B cell (primary cell): ENCODE data around the gene RET. TPM values are rescaled to one million over a fixed set of nuclear protein-coding genes. Genes with fewer than 3 reads are reported as not detected.

Source experiments
- ATAC-seq: fragments of 200-7000 bp; cut with Tn5 transposase; one replicate; pipeline ENCODE4 v1.10.0; 2021; ENCODE audit warnings: low read depth, mild to moderate bottlenecking, moderate number of reproducible peaks, moderate library complexity
- CTCF ChIA-PET: fragments of 350-600 bp; sonication (Branson Sonifier 250); formaldehyde crosslinking; loops from one replicate; lab custom pipeline; 2021; ENCODE audit warnings: antibody characterized with exemption, inconsistent platforms; lab: Charles Lee
- POLR2A ChIA-PET: fragments of 350-600 bp; sonication (Branson Sonifier 250); formaldehyde crosslinking; loops from one replicate; lab custom pipeline; 2021; ENCODE audit warnings: antibody characterized with exemption; lab: Charles Lee
- DNase-seq: peaks from one replicate; pipeline ENCODE4 v3.0.0; 2013
- H2AFZ ChIP-seq: 2 replicates; pipeline ENCODE4 v1.6.1; 2012; ENCODE audit warnings: mild to moderate bottlenecking, low read depth, low read length; ENCODE audit not compliant: insufficient read depth, poor library complexity, severe bottlenecking
- H3K27ac ChIP-seq, 2 donors: 1 replicate in 1 of 2; 2 replicates in 1 of 2; pipeline ENCODE4 v1.5.1; 2012 to 2013; ENCODE audit warnings: low read length in 2 of 2, mild to moderate bottlenecking in 2 of 2, moderate library complexity in 1 of 2
- H3K27me3 ChIP-seq, 4 experiments: fragments of 200-600 bp in 1 of 4; sonication (generic) in 1 of 4; replicated peaks in 1 of 4; 1 replicate in 2 of 4; 2 replicates in 2 of 4; pipeline versions ENCODE4 v1.6.1 to v1.7.0; 2013 to 2016; ENCODE audit warnings: low read length in 3 of 4, mild to moderate bottlenecking in 2 of 4, mixed read lengths in 1 of 4, moderate library complexity in 1 of 4; ENCODE audit not compliant: insufficient read depth in 4 of 4, control insufficient read depth in 3 of 4; ENCODE audit errors: control extremely low read depth in 1 of 4
- H3K36me3 ChIP-seq, 2 experiments: replicated peaks in 1 of 2; 1 replicate in 1 of 2; 2 replicates in 1 of 2; pipeline versions ENCODE4 v1.6.1 to v1.7.1; 2013; ENCODE audit warnings: low read length in 1 of 2; ENCODE audit not compliant: insufficient read depth in 2 of 2, control insufficient read depth in 1 of 2; ENCODE audit errors: control extremely low read depth in 1 of 2, extremely low read depth in 1 of 2
- H3K4me1 ChIP-seq, 2 donors: fragments of 200-600 bp in 1 of 2; sonication (generic) in 1 of 2; 1 replicate in 1 of 2; 2 replicates in 1 of 2; pipeline versions ENCODE4 v1.5.1 to v1.6.1; 2013 to 2017; ENCODE audit warnings: low read length in 2 of 2; ENCODE audit not compliant: control insufficient read depth in 2 of 2, insufficient read depth in 2 of 2
- H3K4me2 ChIP-seq: replicated peaks from 2 replicates; pipeline ENCODE3; 2012; ENCODE audit warnings: mild to moderate bottlenecking, low read depth, low read length; ENCODE audit not compliant: poor library complexity, severe bottlenecking
- H3K4me3 ChIP-seq, 5 experiments: fragments of 200-600 bp in 1 of 5; sonication (generic) in 1 of 5; 1 replicate in 3 of 5; 2 replicates in 2 of 5; pipeline versions ENCODE4 v1.5.1 to v1.7.0; 2011 to 2016; ENCODE audit warnings: low read length in 4 of 5, mild to moderate bottlenecking in 4 of 5, low read depth in 2 of 5, control low read depth in 1 of 5, moderate library complexity in 1 of 5; ENCODE audit not compliant: insufficient read depth in 1 of 5; ENCODE audit errors: control extremely low read depth in 1 of 5, extremely low read depth in 1 of 5
- H3K79me2 ChIP-seq: fragments of 200-600 bp; sonication (generic); one replicate; pipeline ENCODE4 v1.6.0; 2016; ENCODE audit warnings: low read length; ENCODE audit not compliant: control insufficient read depth, insufficient read depth
- H3K9ac ChIP-seq: fragments of 200-600 bp; sonication (generic); 2 replicates; pipeline ENCODE4 v1.6.1; 2017; ENCODE audit warnings: mild to moderate bottlenecking, low read length, moderate library complexity
- H3K9me3 ChIP-seq, 3 donors: one replicate each; pipeline versions ENCODE4 v1.6.1 to v1.7.1; 2013; ENCODE audit warnings: low read length in 2 of 3; ENCODE audit not compliant: control insufficient read depth in 2 of 3, insufficient read depth in 1 of 3; ENCODE audit errors: control extremely low read depth in 1 of 3
- H4K20me1 ChIP-seq: 2 replicates; pipeline ENCODE4 v1.6.0; 2012; ENCODE audit warnings: mild to moderate bottlenecking, low read length; ENCODE audit not compliant: insufficient read depth, control insufficient read depth, poor library complexity, severe bottlenecking
- H3K27ac Mint-ChIP-seq: one replicate; pipeline ENCODE4 v1.8.0; 2021; ENCODE audit warnings: mixed read lengths
- H3K27me3 Mint-ChIP-seq: one replicate; pipeline ENCODE4 v1.8.0; 2021; ENCODE audit warnings: mixed read lengths
- H3K4me1 Mint-ChIP-seq: one replicate; pipeline ENCODE4 v1.8.0; 2021; ENCODE audit warnings: mixed read lengths
- H3K4me3 Mint-ChIP-seq: one replicate; pipeline ENCODE4 v1.8.0; 2021; ENCODE audit warnings: mixed read lengths
- H3K9me3 Mint-ChIP-seq: one replicate; pipeline ENCODE4 v1.8.0; 2022; ENCODE audit warnings: mixed read lengths; ENCODE audit not compliant: insufficient read depth
- CTCF ChIP-seq: fragments of 200-600 bp; IDR thresholded peaks from one replicate; pipeline ENCODE4 v1.8.0; 2022; ENCODE audit warnings: antibody characterized with exemption, mild to moderate bottlenecking
- EZH2 ChIP-seq: IDR thresholded peaks from 2 replicates; pipeline ENCODE4 v1.6.1; 2012; ENCODE audit warnings: borderline replicate concordance, low read depth, mild to moderate bottlenecking, moderate library complexity, low read length; ENCODE audit not compliant: insufficient read depth, poor library complexity, severe bottlenecking
- WGBS: methylation state at CpG from one replicate; pipeline ENCODE4 v1.1.5; 2013; ENCODE audit warnings: missing lambda C conversion rate; ENCODE audit not compliant: insufficient coverage; 5-methylcytosine and 5-hydroxymethylcytosine counted together
- intact Hi-C: fragments of 100-400 bp; cut with micrococcal nuclease; formaldehyde crosslinking; loops from one replicate; pipeline ENCODE4 v1.10.0; 2022
- polyA plus RNA-seq: library from polyadenylated mRNA; depleted of rRNA; stranded (reverse); fragments of >200 nt; gene quantifications from 2 replicates; pipeline ENCODE4 v1.2.3, GENCODE V29; 2012
- total RNA-seq, 2 donors: library from RNA; stranded (reverse); fragments of 120-200 nt in 1 of 2; gene quantifications; 1 replicate in 1 of 2; 2 replicates in 1 of 2; pipeline versions ENCODE4 v1.2.3 to v1.2.4, GENCODE V29; 2013 to 2022

RET gene
- total and polyA plus RNA-seq, 2 donors (not counting 1 experiment from before 2014, with no cell fraction given), result 0.16 to 0.27 TPM

DNA sequence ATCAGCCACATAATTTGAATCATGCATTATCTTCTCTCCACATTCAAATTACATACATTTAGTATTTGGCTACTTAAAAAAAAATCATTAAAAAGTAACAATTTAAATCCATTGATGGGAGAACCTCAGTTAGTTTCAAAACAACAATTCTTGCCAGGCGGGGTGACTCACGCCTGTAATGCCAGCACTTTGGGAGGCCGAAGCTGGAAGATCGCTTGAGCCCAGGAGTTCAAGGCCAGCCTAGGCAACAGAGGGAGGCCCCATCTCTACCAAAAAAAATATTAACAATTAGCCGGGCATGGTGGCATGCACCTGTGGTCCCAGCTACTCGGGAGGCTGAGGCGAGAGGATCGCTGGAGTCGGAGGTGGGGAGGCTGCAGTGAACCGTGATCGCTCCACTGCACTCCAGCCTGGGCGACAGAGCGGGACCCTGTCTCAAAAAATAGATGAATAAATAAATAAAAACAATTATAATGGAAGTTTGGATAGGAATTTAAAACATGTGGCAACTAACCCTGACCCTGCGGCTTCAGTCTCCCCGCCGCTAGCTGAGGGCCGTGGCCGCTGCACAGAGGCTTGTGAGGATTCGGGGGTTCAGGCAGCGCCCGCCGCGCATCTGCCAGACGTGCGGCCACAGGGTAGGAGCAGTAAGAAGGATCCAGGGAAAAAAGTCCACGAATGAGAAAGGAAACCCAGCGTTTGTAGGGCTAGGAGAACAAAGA is 60.3 kb downstream of the RET start:
- Histone ChIP-seq H3K4me1 (peaks cover 27 to 32% of the 10 kb centered on the region in 2 donors), H3K9ac (peak overlapping the region; percentile 93), H3K27me3 (no peaks in the 10 kb centered on the region), H2AFZ (peak overlapping the region; percentile 95), H3K9me3 (no peaks in the 10 kb centered on the region), H3K4me3 (peak overlapping the region in 4 of 5 experiments; percentile 68 to 91 (median 78)), H4K20me1 (peaks cover 7% of the 10 kb centered on the region), H3K27ac (peak overlapping the region; percentile 73 to 95), H3K4me2 (peak overlapping the region; percentile 93), H3K36me3 (no peaks in the 10 kb centered on the region), H3K79me2 (peaks cover 44% of the 10 kb centered on the region)
- intact Hi-C loops, result loop anchor here (5.0 to 10.0 kb wide), 3 partner anchors 210 to 438 kb away; partner anchors contain the start of genes HNRNPF and ZNF239
- ChIA-PET CTCF (interaction anchor here (1.0 to 2.6 kb wide), 3 partner anchors 7 to 32 kb away, joined by 4 to 9 read pairs (median 4); no protein-coding TSS in a partner anchor), POLR2A (interaction anchor here (1.6 kb wide), 1 partner anchor 16 kb away, joined by 7 read pairs; no protein-coding TSS in a partner anchor)
- ATAC-seq (no peak), DNase-seq (no peak)
- Mint-ChIP-seq H3K4me3 (peak overlapping the region; percentile 94), H3K4me1 (peaks cover 42% of the 10 kb centered on the region), H3K9me3 (no peaks in the 10 kb centered on the region), H3K27me3 (no peaks in the 10 kb centered on the region), H3K27ac (peak overlapping the region; percentile 97)
- WGBS, result 29% methylated on average over 18 of the region's 27 CpGs
- TF ChIP-seq CTCF, result no peak
- TF ChIP-seq EZH2, result no peak

DNA sequence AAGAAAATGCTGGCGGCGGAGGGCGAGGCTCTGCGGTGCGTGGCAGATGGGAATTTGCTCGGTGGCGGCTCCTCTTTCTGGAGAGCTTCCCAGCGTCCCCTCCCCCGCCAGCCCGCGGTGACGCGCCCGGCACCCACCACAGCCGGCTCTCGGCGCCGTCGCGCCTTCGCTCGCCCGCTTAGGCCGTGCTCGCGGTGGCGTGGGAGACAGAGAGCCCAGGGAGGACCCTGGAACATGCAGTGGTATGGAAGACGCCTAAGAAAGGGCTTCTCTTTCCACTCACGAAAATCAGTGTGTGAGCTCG is 60.8 kb downstream of the RET start:
- ChIA-PET POLR2A (interaction anchor here (0.8 to 1.6 kb wide), 2 partner anchors 17 to 299 kb away, joined by 3 to 7 read pairs; partner anchors contain the start of gene ZNF487), CTCF (interaction anchor here (1.0 to 2.6 kb wide), 6 partner anchors 8 to 67 kb away, joined by 3 to 9 read pairs (median 4); no protein-coding TSS in a partner anchor)
- Mint-ChIP-seq H3K27me3 (no peaks in the 10 kb centered on the region), H3K4me3 (peak overlapping the region; percentile 94), H3K27ac (peak overlapping the region; percentile 97), H3K4me1 (peaks cover 47% of the 10 kb centered on the region), H3K9me3 (no peaks in the 10 kb centered on the region)
- Histone ChIP-seq H3K4me3 (peak overlapping the region; percentile 22 to 91 (median 75)), H3K9ac (peak overlapping the region; percentile 93), H3K27ac (peak overlapping the region; percentile 73 to 95), H3K79me2 (peaks cover 49% of the 10 kb centered on the region), H3K27me3 (no peaks in the 10 kb centered on the region), H3K36me3 (no peaks in the 10 kb centered on the region), H4K20me1 (peaks cover 7% of the 10 kb centered on the region), H3K4me2 (peak overlapping the region; percentile 93), H2AFZ (peak overlapping the region; percentile 95), H3K9me3 (no peaks in the 10 kb centered on the region), H3K4me1 (peaks cover 31 to 32% of the 10 kb centered on the region in 2 donors)
- 0% methylated on average over 30 of the region's 30 CpGs for WGBS
- DNase-seq (no peak), ATAC-seq (peak; percentile 37)
- TF ChIP-seq CTCF (peak; percentile 20), EZH2 (no peak)
- intact Hi-C loops, result loop anchor here (1.0 to 10.0 kb wide), 8 partner anchors 32 to 585 kb away; partner anchors contain the start of genes BMS1, HNRNPF, ZNF239 and ZNF33B
